Heart left ventricle (tissue), 13 donors: ENCODE data around the gene ITPKA.
A peak's percentile ranks its signal among the peaks of the same experiment; 100 is the strongest.

Experiments used
- CTCF ChIP-seq, 12 donors: fragments of 200-600 bp; sonication (generic) in 4 of 12; IDR thresholded peaks; one replicate each; pipeline versions ENCODE4 v1.5.0 to v1.8.0; 2018 to 2022; ENCODE audit warnings: antibody characterized with exemption in 12 of 12, mild to moderate bottlenecking in 5 of 12
- POLR2A ChIP-seq, 2 donors: fragments of 450-650 bp; IDR thresholded peaks; one replicate each; pipeline ENCODE4 v1.6.1; 2017; ENCODE audit warnings: antibody characterized with exemption in 2 of 2, mild to moderate bottlenecking in 2 of 2, moderate library complexity in 2 of 2
- donor health status: ischemic (EF 13 %, LVEDD 7.1; RV severe dilation, severe dysfunction).
- donor health status: DM: no; HTN: yes; CAD: no.
- donor health status: DM: no; HTN: no; CAD: no.
- donor health status: ischemic (EF 25% LVEDD 6.9; RV normal size, moderate dysfunction).
- donor health status: ischemic (EF 25% LVEDD 5.7; RV mildly dilated, moderate dysfunction).
- donor health status: ischemic (EF 35%, LVEDD 5.7; RV mildly dilated, moderate dysfunction).
- donor health status: nonischemic (EF 11% LVEDD 7.7; RV severe dilation, severe dysfunction).
- donor health status: DM: yes; HTN: yes; CAD: no.
- donor health status: PGD.
- donor health status: ischemic (EF 29% LVEDD 5.4; RV normal size, mild dysfunction).
- donor health status: nonischemic (EF 23%, LVEDD 6.1; RV moderate dilation, normal function).

GRCh38 chr15:41465822-41466421 is 27.8 kb upstream of the ITPKA start:
- TF ChIP-seq CTCF (IDR thresholded peaks at IDR 0.05): peak; percentile 59 to 90 (median 68)
- TF ChIP-seq POLR2A (IDR thresholded peaks at IDR 0.05): no peak
